ENCODE results near the gene MAX.

GRCh38 chr14:65035049-65035448 lies 67.3 kb downstream of the MAX start:
- no peak for TF ChIP-seq RBM22 (IDR thresholded peaks at IDR 0.05; ENCODE audit: low read depth, low read length, poor library complexity, severe bottlenecking)
- no peak for TF ChIP-seq USF2 (CRISPR knock-in tag; IDR thresholded peaks at IDR 0.05)
- no peak for TF ChIP-seq TCF7 (IDR thresholded peaks at IDR 0.05; ENCODE audit: borderline replicate concordance)
- TF ChIP-seq MAX (CRISPR knock-in tag; IDR thresholded peaks at IDR 0.05): no peak
- no peak for TF ChIP-seq ZFP36 (IDR thresholded peaks at IDR 0.05; ENCODE audit: low read depth, low read length, partially characterized antibody)
- no peak for TF ChIP-seq ZNF274 (IDR thresholded peaks at IDR 0.05; ENCODE audit: borderline replicate concordance, low read depth, low read length)
- no peak for TF ChIP-seq ZNF24 (IDR thresholded peaks at IDR 0.05)
- no peak for TF ChIP-seq CTCF (IDR thresholded peaks at IDR 0.05 in 2 of 3, conservative IDR thresholded peaks at IDR 0.05 in 1 of 3; ENCODE audit: insufficient read depth in 2 of 3, low read depth in 1 of 3, low read length in 3 of 3)
- no peak for TF ChIP-seq ZNF347 (CRISPR knock-in tag; IDR thresholded peaks at IDR 0.05; ENCODE audit: low read depth)

All from K562 (cell line).